ENCODE data around the gene ADAMTSL4. TPM values are rescaled to one million over a fixed set of nuclear protein-coding genes. Genes with fewer than 3 reads are reported as not detected.
A peak's percentile ranks its signal among the peaks of the same experiment; 100 is the strongest.

The ADAMTSL4 gene
- polyA plus RNA-seq, 1 of the 3 experiments (the other 2 are of a cell fraction): 3.4 TPM

- POLR2A ChIA-PET: interaction anchor here (1.2 kb wide), 1 partner anchor 8 kb away, joined by 4 read pairs; no protein-coding TSS in a partner anchor
- H3K9ac ChIP-seq: no peak overlapping the region
- TF ChIP-seq EP300 (IDR thresholded peaks at IDR 0.05; ENCODE audit: borderline replicate concordance in 1 of 2, low read depth in 1 of 2, low read length in 1 of 2) (no peak), MAX (IDR thresholded peaks at IDR 0.05; ENCODE audit: low read depth) (no peak), NRF1 (IDR thresholded peaks at IDR 0.05; ENCODE audit: low read depth, low read length) (no peak), RXRA (IDR thresholded peaks at IDR 0.05; ENCODE audit: borderline replicate concordance, low read depth) (no peak)
Measured at GRCh38 chr1:150552911-150553289, 3.7 kb downstream of the ADAMTSL4 start.

GRCh38 chr1:150553392-150554085 is 4.3 kb downstream of the ADAMTSL4 start:
- no peaks in the 10 kb centered on the region for H4K20me1 ChIP-seq (ENCODE audit: insufficient read depth)
- peaks cover 17% of the 10 kb centered on the region for H3F3A ChIP-seq (replicated peaks; ENCODE audit: insufficient read depth)
- H3K4me3 ChIP-seq (ENCODE audit: low read depth in 2 of 2, low read length in 1 of 2): no peak overlapping the region
- no peak for TF ChIP-seq RFX5 (IDR thresholded peaks at IDR 0.05; ENCODE audit: low read length)
- TF ChIP-seq RAD21 (IDR thresholded peaks at IDR 0.05; ENCODE audit: low read length): no peak
- no peak for TF ChIP-seq POLR2AphosphoS5 (IDR thresholded peaks at IDR 0.05; ENCODE audit: low read depth, low read length)
- no peak for TF ChIP-seq NRF1 (IDR thresholded peaks at IDR 0.05; ENCODE audit: low read depth, low read length)
- no peak for TF ChIP-seq TAF1 (IDR thresholded peaks at IDR 0.05; ENCODE audit: borderline replicate concordance, low read depth, low read length)
- TF ChIP-seq FOXM1 (IDR thresholded peaks at IDR 0.05; ENCODE audit: low read depth): no peak
- no peak for TF ChIP-seq USF2 (IDR thresholded peaks at IDR 0.05; ENCODE audit: borderline replicate concordance, low read depth, low read length)
- no peak for TF ChIP-seq ZBTB33 (IDR thresholded peaks at IDR 0.05; ENCODE audit: borderline replicate concordance, low read depth)
- TF ChIP-seq FOSL2 (IDR thresholded peaks at IDR 0.05; ENCODE audit: borderline replicate concordance, low read depth): no peak
- no peak for TF ChIP-seq USF1 (IDR thresholded peaks at IDR 0.05; ENCODE audit: borderline replicate concordance, low read depth)
- ChIA-PET POLR2A (interaction anchor here (0.8 kb wide), 1 partner anchor 9 kb away, joined by 3 read pairs; no protein-coding TSS in a partner anchor), CTCF (interaction anchor here (0.8 to 7.3 kb wide), 2 partner anchors 7 to 68 kb away, joined by 4 to 88 read pairs; no protein-coding TSS in a partner anchor)
- 96% methylated on average over 13 of the region's 23 CpGs for WGBS (ENCODE audit: low lambda C conversion rate)
- H3K27ac ChIP-seq (ENCODE audit: low read depth in 2 of 2, low read length in 1 of 2): no peak overlapping the region
- H3K27me3 ChIP-seq (ENCODE audit: insufficient read depth): no peaks in the 10 kb centered on the region
- H3K9me3 ChIP-seq: no peaks in the 10 kb centered on the region
- H2AFZ ChIP-seq (ENCODE audit: low read depth): no peak overlapping the region
- H3K9me2 ChIP-seq: no peaks in the 10 kb centered on the region
- H3K4me1 ChIP-seq (ENCODE audit: control insufficient read depth in 1 of 2, insufficient read depth in 2 of 2, low read depth in 1 of 2, low read length in 1 of 2): peaks cover 5 to 13% of the 10 kb centered on the region in 2 experiments; a peak in 2 of 4 replicates
- no peak overlapping the region for H3K9ac ChIP-seq
- no peaks in the 10 kb centered on the region for H3K36me3 ChIP-seq (replicated peaks in 1 of 2; ENCODE audit: control insufficient read depth in 1 of 2, insufficient read depth in 2 of 2, low read length in 1 of 2)
- no peak overlapping the region for H3K4me2 ChIP-seq
- H3K79me2 ChIP-seq (ENCODE audit: insufficient read depth): peaks cover 8% of the 10 kb centered on the region; the same call in 1 of the 2 replicates
- DNase-seq: no peak

More at GRCh38 chr1:150552911-150553289, 3.7 kb downstream of the ADAMTSL4 start:
- peaks cover 8 to 13% of the 10 kb centered on the region in 2 experiments; a peak in 2 of 4 replicates for H3K4me1 ChIP-seq (ENCODE audit: control insufficient read depth in 1 of 2, insufficient read depth in 2 of 2, low read depth in 1 of 2, low read length in 1 of 2)
- no peaks in the 10 kb centered on the region for H3K27me3 ChIP-seq (ENCODE audit: insufficient read depth)
- H3K4me3 ChIP-seq (ENCODE audit: low read depth in 2 of 2, low read length in 1 of 2): no peak overlapping the region
- H4K20me1 ChIP-seq (ENCODE audit: insufficient read depth): no peaks in the 10 kb centered on the region
- DNase-seq: no peak
- H3K4me2 ChIP-seq: 0 out of 2 replicates have a peak overlapping the region, but pooled peaks have one; percentile 7
- peaks cover 17% of the 10 kb centered on the region for H3F3A ChIP-seq (replicated peaks; ENCODE audit: insufficient read depth)
- peaks cover 1% of the 10 kb centered on the region; the same call in 1 of the 2 replicates for H3K79me2 ChIP-seq (ENCODE audit: insufficient read depth)
- no peaks in the 10 kb centered on the region for H3K9me2 ChIP-seq
- WGBS (ENCODE audit: low lambda C conversion rate): 84% methylated on average over 7 of the region's 12 CpGs
- CTCF ChIA-PET: interaction anchor here (7.3 kb wide), 1 partner anchor 7 kb away, joined by 88 read pairs; no protein-coding TSS in a partner anchor
- no peak overlapping the region for H2AFZ ChIP-seq (ENCODE audit: low read depth)
- H3K36me3 ChIP-seq (replicated peaks in 1 of 2; ENCODE audit: control insufficient read depth in 1 of 2, insufficient read depth in 2 of 2, low read length in 1 of 2): no peaks in the 10 kb centered on the region
- no peak overlapping the region for H3K27ac ChIP-seq (ENCODE audit: low read depth in 2 of 2, low read length in 1 of 2)
- no peaks in the 10 kb centered on the region for H3K9me3 ChIP-seq

Measured in SK-N-SH (cell line).